Glutamatergic neuron (in vitro differentiated cells): ENCODE measurements around the gene CACNG5. TPM values are rescaled to one million over a fixed set of nuclear protein-coding genes. Genes with fewer than 3 reads are reported as not detected.

ENCODE experiments used
- DNase-seq: peaks from one replicate; pipeline ENCODE4 v3.0.0; 2022
- H3K27ac Mint-ChIP-seq: one replicate; pipeline ENCODE4 v1.8.0; 2020; ENCODE audit warnings: mild to moderate bottlenecking, mixed read lengths, inconsistent platforms; ENCODE audit not compliant: unreplicated experiment
- H3K27me3 Mint-ChIP-seq: one replicate; pipeline ENCODE4 v1.8.0; 2020; ENCODE audit warnings: mild to moderate bottlenecking, moderate library complexity, mixed read lengths, inconsistent platforms; ENCODE audit not compliant: unreplicated experiment
- H3K36me3 Mint-ChIP-seq: one replicate; pipeline ENCODE4 v1.8.0; 2020; ENCODE audit warnings: mild to moderate bottlenecking, mixed read lengths, inconsistent platforms; ENCODE audit not compliant: unreplicated experiment
- H3K4me1 Mint-ChIP-seq: one replicate; pipeline ENCODE4 v1.8.0; 2020; ENCODE audit warnings: mild to moderate bottlenecking, low read depth, mixed read lengths, inconsistent platforms; ENCODE audit not compliant: unreplicated experiment
- H3K4me3 Mint-ChIP-seq: one replicate; pipeline ENCODE4 v1.8.0; 2020; ENCODE audit warnings: mild to moderate bottlenecking, mixed read lengths, inconsistent platforms; ENCODE audit not compliant: unreplicated experiment
- H3K9me3 Mint-ChIP-seq: one replicate; pipeline ENCODE4 v1.8.0; 2020; ENCODE audit warnings: mild to moderate bottlenecking, moderate library complexity, mixed read lengths, inconsistent platforms; ENCODE audit not compliant: unreplicated experiment
- total RNA-seq: library from RNA; stranded (reverse); fragmentation: NEBNext Ultra II Directional; extraction: Animal tissue kit (Norgen Biotek cat#: 25700); gene quantifications from one replicate; pipeline ENCODE4 v1.2.1, GENCODE V29; 2021; ENCODE audit not compliant: unreplicated experiment
- TF ChIP-seq, protein P1 (sequence below): fragments of 200-600 bp; sonication (generic); IDR thresholded peaks from one replicate; pipeline ENCODE4 v1.5.0; 2021; ENCODE audit not compliant: partially characterized antibody, unreplicated experiment

CACNG5 gene
- total RNA-seq, 1 donor from 2014 or later: 45.1 TPM

DNA sequence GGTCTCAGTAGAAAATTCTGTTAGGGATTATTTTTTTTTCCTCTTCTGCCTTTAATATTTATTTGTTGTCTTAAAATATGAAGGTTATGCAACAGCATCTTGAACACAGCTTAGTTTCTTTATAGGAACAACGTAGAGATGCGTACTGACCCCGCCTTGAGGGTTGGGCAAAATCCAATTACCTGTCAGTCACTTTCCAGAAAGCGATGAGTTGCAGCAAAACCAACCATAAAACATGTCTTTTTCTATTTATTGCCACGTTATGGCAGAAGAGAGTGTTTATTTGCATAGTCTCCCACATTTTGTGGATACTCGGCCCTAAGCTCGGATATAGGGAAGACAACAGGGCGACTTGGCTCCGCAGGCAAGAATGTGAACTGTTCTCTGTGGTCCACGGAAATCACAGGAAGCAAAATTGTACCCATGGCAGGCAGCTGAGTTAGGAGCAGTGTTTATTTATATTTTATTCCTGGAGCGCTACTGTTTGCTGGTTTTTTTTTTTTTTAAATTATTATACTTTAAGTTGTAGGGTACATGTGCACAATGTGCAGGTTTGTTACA is 44.3 kb upstream of the CACNG5 start:
- DNase-seq: no peak
- no peaks in the 10 kb centered on the region for H3K9me3 Mint-ChIP-seq
- H3K27me3 Mint-ChIP-seq: no peaks in the 10 kb centered on the region

DNA sequence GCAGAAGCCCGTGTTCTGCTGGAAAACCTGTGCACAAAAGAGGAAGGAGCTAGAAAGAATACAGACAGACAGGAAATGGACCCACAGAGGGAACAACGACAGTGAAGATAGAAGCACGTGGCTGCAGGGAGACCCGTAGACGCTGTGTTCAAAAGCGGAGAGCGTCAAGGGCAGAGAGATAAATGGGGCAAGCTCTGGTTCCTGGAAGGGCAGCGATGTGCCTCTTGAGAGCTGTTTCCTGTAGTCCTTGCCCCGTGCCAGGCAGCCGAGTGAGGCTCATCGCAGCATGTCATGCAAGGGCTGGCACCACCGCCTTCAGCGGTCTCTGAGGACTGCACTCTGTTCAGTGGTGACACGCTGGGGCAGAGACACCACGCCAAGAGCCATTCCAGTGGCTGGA is 43.6 kb upstream of the CACNG5 start:
- Mint-ChIP-seq H3K27me3 (no peaks in the 10 kb centered on the region), H3K9me3 (no peaks in the 10 kb centered on the region), H3K27ac (no peak overlapping the region), H3K4me1 (peaks cover 19% of the 10 kb centered on the region), H3K36me3 (no peaks in the 10 kb centered on the region), H3K4me3 (no peak overlapping the region)
- no peak for DNase-seq
- TF ChIP-seq, protein P1, sequence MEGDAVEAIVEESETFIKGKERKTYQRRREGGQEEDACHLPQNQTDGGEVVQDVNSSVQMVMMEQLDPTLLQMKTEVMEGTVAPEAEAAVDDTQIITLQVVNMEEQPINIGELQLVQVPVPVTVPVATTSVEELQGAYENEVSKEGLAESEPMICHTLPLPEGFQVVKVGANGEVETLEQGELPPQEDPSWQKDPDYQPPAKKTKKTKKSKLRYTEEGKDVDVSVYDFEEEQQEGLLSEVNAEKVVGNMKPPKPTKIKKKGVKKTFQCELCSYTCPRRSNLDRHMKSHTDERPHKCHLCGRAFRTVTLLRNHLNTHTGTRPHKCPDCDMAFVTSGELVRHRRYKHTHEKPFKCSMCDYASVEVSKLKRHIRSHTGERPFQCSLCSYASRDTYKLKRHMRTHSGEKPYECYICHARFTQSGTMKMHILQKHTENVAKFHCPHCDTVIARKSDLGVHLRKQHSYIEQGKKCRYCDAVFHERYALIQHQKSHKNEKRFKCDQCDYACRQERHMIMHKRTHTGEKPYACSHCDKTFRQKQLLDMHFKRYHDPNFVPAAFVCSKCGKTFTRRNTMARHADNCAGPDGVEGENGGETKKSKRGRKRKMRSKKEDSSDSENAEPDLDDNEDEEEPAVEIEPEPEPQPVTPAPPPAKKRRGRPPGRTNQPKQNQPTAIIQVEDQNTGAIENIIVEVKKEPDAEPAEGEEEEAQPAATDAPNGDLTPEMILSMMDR: no peak

More for the DNA sequence above, 44.3 kb upstream of the CACNG5 start:
- TF ChIP-seq, protein P1: peak; percentile 24
- Mint-ChIP-seq H3K4me1 (peaks cover 23% of the 10 kb centered on the region), H3K27ac (no peak overlapping the region), H3K4me3 (no peak overlapping the region), H3K36me3 (no peaks in the 10 kb centered on the region)

GRCh38 chr17:66793814-66794213 is 41.1 kb upstream of the CACNG5 start:
- Mint-ChIP-seq H3K9me3 (no peaks in the 10 kb centered on the region), H3K4me1 (peaks cover 17% of the 10 kb centered on the region), H3K27me3 (no peaks in the 10 kb centered on the region), H3K4me3 (no peak overlapping the region), H3K27ac (no peak overlapping the region), H3K36me3 (no peaks in the 10 kb centered on the region)
- DNase-seq: no peak
- TF ChIP-seq, protein P1: no peak

DNA sequence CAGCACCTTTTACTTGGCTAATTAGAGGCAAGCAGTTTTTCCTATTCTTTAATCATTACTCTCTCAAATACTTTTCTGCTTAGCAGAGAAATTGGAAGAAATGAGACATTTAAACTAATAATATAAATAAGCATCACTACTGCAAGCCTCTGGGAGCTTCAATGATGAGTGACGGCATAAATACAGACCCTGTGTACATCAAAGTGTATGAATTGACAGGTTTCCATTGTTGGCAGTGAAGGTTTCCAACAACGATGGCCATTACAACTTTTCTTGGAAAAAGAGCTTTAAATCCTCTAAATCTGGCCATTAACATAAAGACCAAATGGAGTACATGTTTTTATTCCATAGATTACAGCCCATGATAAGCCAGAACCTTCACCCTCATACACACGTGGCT is 39.4 kb upstream of the CACNG5 start:
- H3K4me3 Mint-ChIP-seq: no peak overlapping the region
- no peak for DNase-seq
- H3K4me1 Mint-ChIP-seq: peaks cover 15% of the 10 kb centered on the region
- TF ChIP-seq, protein P1: no peak
- no peak overlapping the region for H3K27ac Mint-ChIP-seq
- H3K9me3 Mint-ChIP-seq: no peaks in the 10 kb centered on the region
- H3K36me3 Mint-ChIP-seq: no peaks in the 10 kb centered on the region
- no peaks in the 10 kb centered on the region for H3K27me3 Mint-ChIP-seq

- no peak overlapping the region for H3K27ac Mint-ChIP-seq
- H3K27me3 Mint-ChIP-seq: no peaks in the 10 kb centered on the region
- H3K36me3 Mint-ChIP-seq: no peaks in the 10 kb centered on the region
- H3K9me3 Mint-ChIP-seq: no peaks in the 10 kb centered on the region
- TF ChIP-seq, protein P1: no peak
- H3K4me1 Mint-ChIP-seq: peaks cover 6% of the 10 kb centered on the region
- no peak for DNase-seq
- no peak overlapping the region for H3K4me3 Mint-ChIP-seq
Observed at GRCh38 chr17:66799849-66800537, 34.9 kb upstream of the CACNG5 start.
